HG03469 (cell line): Measurements from ENCODE around the gene GMDS.
"Not testable (repeated sequence)": the region's sequence is repeated elsewhere in the genome, so short reads cannot be mapped to it uniquely, and the experiment has no call there.

ENCODE experiments used
- ATAC-seq: cut with Tn5 transposase; IDR thresholded peaks from one replicate; pipeline ENCODE4 v1.9.1; 2021; ENCODE audit warnings: mild to moderate bottlenecking, moderate library complexity, moderate number of reproducible peaks; ENCODE audit not compliant: unreplicated experiment

GMDS gene

GRCh38 chr6:1702580-1703051 lies 542.8 kb downstream of the GMDS start:
- ATAC-seq = no peak

DNA sequence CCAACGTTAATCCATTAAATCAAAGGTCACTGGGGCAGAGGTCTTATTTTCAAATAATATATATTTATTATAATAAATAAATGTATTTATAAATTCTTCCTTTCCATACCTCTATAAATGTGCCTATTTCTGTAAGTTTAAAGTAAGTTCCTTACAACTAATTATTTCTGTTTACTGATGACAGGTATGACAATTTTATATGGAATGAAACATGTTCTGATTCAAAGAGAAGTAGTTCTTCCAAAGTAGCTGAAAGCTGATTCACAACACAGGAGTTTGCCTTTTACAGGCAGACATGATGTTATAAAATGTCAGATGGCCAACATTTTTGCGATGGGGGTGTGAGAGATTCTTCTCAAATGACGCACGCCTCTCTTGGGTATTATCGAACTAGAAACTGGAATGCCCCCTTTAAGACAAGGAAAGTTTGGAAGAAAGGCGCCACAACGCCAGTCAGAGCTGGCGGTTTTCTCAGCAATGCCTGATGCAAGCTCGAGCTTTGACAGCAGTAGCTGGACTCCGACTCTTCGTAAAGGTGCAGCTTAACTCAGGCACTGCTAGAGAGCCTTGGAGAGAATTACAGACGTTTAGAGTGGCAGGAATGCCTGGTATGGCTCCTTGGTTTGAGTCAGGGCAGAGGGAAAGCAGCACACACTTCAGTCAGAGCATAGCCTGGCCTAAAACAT lies 543.6 kb downstream of the GMDS start:
- ATAC-seq = no peak

GRCh38 chr6:1700278-1700967 lies 545.0 kb downstream of the GMDS start:
- no peak for ATAC-seq

DNA sequence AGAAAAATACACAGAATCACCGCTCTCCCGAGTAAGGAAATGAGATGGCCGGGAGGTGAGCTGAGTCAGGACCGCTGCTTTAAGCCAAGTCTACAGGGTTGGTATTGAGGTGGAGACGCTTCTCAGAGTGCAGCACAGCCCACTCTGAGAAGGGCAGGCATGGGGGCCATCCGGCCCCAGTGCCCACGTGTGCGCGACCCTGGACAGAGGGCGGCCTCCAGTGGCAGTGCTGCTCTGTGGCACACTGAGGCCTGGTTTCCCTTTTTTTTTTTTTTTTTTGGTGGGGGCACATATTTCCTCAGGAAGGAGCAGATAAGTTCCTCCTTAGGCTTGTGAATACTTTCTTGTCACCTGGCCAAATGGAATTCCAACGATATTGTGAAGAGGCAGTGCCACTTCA lies 546.9 kb downstream of the GMDS start:
- no peak for ATAC-seq

GRCh38 chr6:1697688-1698351 lies 547.6 kb downstream of the GMDS start:
- no peak for ATAC-seq

GRCh38 chr6:1696463-1696850 lies 548.9 kb downstream of the GMDS start:
- no peak for ATAC-seq

DNA sequence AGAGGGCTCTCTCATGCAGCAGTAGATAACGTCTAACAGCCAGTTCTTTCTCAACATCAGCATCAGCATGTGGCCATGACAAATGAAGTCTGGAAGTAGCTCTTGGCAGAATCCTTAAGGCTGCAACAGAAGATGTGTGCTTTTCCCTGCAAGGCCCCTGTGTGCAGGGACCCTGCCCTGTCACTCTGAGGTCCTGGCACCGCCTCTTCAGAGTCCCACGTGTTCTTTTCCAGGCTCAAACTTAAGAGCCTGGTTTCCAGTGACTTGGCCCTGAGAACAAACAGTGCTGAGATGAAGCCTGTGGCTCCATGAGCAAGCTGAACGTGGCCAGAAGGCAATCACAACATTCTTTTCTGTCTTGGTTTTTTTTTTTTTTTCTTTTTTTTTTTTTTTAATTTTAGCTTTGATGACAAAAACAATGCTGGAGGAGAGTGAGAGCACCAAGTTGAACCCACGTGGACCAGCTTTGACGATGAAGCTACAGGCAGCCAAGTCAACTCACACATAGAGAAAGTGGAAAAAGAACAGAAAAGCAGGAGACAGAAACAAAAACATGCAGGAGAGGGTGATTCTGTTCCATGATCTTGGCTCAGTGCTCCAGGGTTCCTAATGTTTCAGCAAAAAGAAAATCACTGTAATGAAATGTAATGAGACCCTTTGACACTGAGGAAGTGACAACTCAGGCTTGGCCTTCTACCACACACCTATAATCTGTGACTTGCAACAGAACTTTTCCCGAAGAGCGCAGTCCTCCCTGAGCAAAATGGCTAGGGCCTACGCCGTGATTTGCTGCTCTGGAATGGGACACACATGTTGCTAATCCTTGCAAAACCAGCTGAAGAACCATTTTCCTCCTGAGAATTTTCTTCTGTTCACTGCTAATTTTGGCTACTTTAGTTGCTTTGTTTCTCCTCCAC lies 549.6 kb downstream of the GMDS start:
- no peak for ATAC-seq

DNA sequence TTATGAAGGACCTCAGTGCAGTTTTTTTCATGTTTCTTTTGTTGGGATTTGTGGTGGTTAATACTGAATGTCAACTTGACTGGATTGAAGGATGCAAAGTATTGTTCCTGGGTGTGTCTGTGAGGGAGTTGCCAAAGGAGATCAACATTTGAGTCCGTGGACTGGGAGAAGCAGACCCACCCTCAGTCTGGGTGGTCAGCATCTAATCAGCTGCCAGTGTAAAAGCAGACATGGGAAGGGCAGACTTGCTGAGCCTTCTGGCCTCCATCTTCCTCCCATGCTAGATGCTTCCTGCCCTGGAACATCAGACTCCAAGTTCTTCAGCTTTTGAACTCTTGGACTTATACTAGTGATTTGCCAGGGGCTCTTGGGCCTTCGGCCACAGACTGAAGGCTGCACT lies 553.6 kb downstream of the GMDS start:
- ATAC-seq = not testable (repeated sequence)

DNA sequence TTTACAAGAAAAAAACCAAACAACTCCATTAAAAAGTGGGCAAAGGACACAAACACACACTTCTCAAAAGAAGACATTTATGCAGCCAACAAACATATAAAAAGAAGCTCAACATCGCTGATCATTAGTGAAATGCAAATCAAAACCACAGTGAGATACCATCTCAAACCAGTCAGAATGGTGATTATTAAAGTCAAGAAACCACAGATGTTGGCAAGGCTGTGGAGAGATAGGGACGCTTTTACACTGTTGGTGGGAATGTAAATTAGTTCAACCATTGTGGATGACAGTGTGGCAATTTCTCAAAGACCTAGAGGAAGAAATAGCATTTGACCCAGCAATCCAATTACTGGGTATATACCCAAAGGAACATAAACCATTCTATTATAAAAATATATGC lies 554.7 kb downstream of the GMDS start:
- ATAC-seq = not testable (repeated sequence)

DNA sequence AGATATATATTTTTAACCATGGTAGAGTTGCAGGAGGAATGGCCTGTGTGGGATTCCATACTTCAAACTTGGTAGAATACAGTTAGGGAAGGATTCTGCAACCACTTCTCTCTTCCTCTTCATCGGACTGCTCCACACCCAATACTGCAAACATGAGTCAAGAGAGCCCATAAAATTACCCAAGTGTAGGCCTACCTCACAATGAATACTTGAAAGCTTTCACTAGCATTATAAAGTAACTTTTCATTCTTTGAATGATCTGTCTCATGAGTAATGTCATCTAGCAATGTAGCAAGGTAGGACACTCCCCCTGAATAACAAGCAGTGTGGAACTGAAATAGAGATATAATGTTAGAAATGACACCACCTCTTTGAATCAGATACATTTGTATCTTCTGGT lies 556.3 kb downstream of the GMDS start:
- no peak for ATAC-seq

GRCh38 chr6:1688396-1688795 lies 557.0 kb downstream of the GMDS start:
- no peak for ATAC-seq

GRCh38 chr6:1687402-1687801 lies 558.0 kb downstream of the GMDS start:
- no peak for ATAC-seq

GRCh38 chr6:1686117-1687098 lies 559.0 kb downstream of the GMDS start:
- no peak for ATAC-seq

- no peak for ATAC-seq
These were observed 565.7 kb downstream of the GMDS start for GRCh38 chr6:1679688-1680068.

- no peak for ATAC-seq
These were observed 566.2 kb downstream of the GMDS start for GRCh38 chr6:1679031-1679687.

DNA sequence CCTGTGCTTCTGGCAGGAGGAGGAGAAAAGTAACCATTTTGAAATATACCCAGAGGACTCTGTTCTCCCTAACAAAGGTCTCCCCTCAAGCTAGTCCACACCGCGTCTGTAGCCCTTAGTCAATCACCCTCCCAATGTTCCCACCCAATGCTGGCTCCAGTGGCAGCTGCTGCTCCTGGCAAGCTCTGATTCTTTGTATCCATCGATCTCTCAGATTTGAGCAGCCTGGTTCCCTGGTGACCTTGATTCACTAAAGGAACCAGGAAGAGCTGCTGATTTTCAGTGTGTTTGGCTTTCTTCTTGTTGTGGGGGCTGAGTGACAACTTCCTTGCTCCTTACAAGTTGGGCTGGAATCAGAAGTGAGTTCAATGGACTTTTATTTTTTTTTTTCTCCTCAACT lies 567.2 kb downstream of the GMDS start:
- ATAC-seq = no peak

DNA sequence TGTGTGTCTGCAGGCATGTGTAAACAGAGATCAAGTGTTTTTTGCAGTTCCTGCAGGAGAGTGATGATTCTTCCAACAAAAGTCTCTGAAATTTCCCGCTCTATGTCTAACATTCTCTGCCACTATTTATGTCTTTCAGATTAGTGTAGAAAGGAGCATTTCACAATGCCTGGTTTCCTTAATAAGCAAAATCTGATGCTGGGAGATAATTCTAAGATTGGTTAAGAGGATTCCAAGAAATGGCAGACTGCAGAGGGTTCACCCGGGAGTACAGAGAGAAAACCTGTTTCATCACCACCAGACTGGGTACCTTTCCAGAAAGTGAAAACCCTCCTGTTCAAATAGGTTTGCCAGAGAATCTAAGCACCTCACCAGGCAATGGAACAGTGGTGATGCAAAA lies 573.0 kb downstream of the GMDS start:
- no peak for ATAC-seq

DNA sequence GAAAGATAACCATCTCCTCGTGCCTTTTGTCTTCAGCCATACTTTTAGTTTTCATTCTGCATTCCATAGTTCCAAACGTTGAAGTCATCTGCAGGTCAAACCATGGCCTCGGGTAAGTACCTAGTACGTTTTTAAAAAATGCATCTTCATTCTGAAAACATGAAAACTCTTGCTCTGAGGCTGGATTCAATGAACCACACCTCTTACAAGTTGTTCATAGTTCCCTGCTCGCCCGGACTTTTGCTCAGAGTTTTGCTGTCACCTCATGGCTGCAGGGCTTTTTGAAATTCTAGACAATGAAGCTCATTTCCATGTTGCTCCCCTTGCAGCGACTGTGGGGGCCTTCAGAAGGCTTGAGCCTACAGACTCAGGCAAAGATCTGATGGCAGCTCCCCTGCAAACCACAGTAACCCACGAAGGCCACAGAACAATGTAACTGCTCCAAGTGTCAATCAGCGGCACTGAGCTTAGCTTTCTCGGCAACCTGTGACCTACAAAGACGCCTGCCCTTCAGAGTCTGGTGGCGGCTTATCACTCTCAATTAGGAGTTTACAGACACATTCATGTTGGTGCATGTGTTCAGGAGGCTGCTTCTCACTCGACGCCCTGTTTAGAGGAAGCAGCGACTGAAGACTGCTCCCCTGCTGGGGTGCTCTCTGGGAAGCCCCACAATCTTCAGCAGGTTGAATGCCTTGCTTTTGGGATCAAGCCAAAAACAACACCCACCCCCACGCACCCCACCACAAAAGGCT lies 574.5 kb downstream of the GMDS start:
- no peak for ATAC-seq

- peak; percentile 34 for ATAC-seq
These were observed 575.4 kb downstream of the GMDS start for GRCh38 chr6:1669996-1670395.
